GOT3 (cell line): Measurements from ENCODE around the gene PRRC2B.
"Not testable (repeated sequence)": the region's sequence is repeated elsewhere in the genome, so short reads cannot be mapped to it uniquely, and the experiment has no call there.

Source experiments
- DNase-seq: peaks from one replicate; lab custom pipeline; 2025; ENCODE audit warnings: mixed read lengths; lab: John Stamatoyannopoulos, UW

The PRRC2B gene

DNA sequence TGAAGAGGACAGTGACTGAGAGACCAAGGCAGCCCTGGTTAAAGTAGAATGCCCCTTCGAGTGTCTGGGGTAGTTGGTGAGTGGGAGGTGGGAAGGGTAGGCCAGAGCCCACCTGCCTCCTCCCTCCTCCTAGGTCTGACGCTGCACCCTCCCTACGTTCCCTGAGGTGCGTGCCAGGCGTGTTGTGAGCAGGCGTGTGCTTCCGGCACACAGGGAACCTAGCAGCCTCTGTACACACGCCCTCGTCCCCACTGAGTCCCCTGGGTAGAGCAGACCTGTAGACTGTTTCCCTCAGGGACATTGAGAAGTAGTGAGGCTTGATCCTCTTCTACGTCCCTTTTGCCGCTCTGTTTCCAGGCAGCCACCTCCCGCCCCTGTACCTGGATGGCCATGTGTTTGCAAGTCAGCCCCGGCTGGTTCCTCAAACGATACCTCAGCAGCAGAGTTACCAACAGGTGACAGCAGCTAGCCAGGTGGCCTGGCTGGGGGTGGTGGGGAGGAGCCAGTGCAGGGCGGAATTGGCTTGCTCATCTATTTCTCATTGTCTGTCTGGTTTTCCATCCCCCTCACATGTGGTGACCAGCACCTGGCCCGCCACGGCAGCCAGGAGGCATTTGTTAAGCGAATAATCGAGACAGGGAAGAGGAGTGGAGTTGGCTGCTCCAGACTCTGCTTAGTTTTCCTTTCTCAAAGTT is 92.0 kb downstream of the PRRC2B start:
- DNase-seq, result no peak

DNA sequence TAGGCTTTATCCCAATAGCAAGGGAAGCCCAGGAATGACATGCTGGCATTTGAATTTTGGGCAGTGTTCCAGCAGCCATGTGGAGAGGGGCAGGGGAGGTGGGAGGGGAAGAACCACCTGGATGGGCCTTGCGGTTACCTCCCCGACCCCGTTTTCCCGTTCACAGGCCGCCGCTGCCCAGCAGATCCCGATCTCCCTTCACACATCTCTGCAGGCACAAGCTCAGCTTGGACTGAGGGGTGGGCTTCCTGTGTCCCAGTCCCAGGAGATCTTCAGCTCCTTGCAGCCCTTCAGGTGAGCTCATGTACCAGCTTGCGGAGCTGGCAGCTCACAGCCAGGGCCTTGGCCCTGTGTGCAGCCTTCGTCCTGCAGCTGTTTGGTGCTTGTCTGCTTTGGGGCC is 93.1 kb downstream of the PRRC2B start:
- DNase-seq, result no peak

DNA sequence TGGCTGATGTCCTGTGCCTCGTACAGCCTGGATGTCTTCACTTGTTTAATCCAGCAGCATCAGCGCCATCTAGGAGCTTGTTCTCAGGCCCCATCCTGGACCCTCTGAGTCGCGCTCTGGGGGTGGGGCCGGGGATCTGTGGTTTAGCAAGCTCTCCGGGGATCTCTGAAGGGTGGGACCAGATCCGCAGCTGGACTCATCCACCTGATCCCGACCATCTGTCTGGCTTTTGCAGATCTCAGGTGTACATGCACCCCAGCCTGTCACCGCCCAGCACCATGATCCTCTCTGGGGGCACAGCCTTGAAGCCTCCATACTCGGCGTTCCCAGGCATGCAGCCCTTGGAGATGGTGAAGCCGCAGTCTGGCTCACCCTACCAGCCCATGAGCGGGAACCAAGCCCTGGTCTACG is 93.7 kb downstream of the PRRC2B start:
- DNase-seq, result no peak

DNA sequence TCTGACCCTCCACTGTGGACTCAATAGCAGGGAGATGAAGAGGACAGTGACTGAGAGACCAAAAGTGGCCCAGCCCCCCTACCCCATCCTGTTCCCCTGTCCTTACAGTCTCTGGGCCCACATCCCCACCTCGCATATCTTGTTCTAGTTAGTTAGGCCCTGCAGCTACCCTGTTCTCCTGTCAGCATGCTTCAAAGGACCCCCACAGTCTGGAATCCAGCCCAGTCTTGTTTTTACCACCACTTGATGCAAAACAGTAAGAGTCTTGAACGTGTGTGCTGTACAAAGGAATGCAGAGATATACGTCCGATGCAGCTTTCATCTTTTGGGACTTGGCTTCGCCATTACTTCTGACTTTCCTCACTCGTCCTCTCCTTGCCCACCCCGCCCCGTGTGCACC is 96.6 kb downstream of the PRRC2B start:
- no peak for DNase-seq

DNA sequence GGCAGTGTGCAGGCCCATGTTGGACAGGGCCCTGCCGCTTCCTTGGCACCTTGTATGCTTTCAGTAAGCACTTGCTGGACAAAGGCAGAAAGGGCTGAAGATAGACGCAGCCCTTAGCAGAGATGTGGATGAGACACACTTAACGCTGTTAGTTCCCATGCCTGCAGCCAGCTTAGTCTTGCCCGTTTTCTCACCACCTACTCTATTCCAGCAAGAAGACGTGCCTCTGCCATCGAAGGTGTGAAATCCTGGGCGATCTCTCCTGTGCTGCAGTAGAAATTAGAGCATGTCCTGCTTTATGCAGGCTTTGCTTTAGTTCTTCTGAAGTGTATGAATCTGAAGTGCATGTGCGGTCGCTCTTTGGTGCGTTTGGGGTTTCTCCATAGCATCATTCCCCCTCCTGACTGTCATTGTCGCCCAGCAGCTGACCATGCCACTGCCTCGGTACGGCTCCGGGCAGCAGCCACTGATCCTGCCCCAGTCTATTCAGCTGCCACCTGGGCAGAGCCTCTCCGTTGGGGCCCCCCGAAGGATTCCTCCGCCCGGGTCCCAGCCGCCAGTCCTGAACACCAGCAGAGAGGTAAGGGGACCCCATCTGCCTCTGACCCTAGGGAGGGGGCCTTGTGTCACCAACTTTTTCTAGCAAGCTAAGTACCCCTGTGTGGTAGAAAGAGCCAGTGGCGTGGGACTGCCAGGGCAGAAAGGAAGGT is 97.3 kb downstream of the PRRC2B start:
- no peak for DNase-seq

DNA sequence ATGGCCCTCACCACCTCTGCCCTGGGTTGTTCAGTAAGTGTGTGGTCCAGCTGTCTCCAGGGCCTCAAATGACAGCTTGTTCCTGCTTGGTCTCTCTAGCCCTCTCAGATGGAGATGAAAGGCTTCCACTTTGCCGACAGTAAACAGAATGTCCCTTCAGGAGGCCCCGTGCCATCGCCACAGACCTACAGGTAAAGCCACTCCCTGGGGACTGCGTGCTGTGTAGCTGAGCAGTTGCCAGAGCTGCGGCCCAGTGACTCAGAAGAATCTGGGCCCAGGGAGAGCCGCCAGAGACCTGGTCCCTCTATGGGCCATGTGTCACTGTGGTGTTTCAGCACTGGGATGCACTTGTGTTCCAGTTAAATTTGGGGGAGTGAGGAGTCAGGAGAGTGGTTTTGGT is 98.2 kb downstream of the PRRC2B start:
- DNase-seq, result no peak

DNA sequence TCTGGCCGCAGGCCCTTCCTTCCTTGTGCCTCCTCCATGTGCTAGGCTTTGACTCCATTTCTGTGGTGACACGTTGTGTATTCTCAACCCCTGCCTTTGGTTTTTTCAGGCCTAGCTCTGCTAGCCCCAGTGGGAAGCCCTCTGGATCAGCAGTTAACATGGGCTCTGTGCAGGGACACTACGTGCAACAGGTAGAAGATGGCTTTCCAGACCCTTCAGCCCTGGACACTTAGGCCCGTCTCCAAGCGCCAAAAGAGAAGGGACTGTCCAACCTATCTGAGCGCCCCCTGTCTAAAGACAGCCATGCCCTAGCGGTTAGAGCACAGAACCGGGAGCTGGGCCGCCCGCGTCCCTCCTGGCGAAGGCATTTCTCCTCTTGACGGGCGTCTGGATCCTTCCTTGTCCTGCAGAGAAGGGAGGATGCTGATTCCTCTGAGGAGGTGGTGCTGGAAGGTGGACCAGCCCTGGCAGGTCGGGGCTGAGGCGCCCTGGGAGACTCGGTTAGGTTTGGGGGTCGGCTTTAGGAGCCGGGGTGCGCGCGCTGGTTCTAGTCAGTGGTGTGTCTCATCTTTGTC is 100.5 kb downstream of the PRRC2B start:
- DNase-seq, result no peak

DNA sequence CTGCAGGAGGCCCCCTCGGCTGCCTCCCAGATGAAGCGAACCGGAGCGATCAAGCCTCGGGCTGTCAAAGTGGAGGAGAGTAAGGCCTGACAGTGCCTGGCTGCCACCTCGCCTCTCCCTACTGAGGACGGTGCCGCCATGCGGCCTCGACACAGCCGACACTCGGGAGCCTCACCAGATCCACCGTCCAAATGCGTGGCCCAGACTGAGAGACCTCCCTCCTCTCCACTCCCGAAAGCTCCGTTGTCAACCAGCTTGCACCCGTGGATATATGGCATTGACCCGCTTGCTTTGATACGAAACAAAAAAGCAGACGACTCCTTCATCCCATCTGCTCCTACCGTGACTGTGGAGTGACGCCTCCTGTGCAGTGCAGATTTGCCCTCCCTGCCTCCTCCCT is 101.9 kb downstream of the PRRC2B start:
- no peak for DNase-seq

DNA sequence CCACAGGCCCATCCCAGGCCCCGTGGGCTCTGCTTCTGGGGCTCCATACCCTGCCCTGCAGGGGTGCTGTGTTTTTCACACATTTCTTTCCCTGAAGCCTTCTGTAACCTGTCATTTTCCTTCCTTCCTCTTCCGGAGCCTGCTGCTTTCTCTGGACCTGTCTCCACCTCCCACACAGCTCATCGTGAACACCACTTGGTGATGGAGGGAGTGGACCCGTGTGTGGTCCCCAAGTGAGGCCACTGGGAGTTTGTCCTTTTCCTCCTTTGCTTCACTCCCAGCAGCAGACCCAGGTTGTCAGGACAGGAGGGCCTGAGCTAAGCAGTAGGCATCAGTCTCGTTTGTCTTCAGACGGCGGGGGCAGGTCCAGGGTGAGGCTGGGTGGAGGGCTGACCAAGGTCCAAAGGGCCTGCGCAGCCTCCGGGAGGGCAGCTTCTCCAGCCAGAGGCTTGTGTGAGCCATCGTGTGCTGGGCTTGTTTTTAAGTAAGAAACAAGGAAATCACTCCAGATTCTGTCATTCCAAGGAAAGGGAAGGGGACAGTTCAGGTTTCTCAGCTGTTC is 103.0 kb downstream of the PRRC2B start:
- DNase-seq, result no peak

DNA sequence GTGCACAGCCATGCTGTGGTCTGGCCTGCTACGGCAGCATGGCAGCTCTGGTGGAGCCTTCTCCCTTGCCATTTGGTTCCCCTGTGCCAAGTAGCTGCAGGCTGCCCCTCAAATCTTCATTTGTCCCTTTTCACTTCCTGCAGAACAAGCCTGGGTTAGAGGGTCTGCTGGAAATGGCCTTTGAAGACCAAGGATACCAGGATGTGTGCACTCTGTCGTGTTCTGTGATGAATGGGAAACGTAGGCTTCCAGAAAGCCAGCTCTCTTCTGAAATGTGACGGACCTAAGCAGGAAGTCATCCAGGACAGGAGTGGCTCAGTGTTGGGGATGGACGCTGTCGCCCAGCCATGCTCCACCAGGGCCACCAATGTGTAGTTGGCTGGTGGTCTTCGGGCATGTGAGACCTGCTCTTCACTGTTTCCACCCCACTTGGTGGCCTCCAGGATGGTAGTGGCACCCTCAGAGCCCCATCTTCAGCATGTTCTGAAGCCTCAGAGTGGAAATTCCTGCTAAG is 105.4 kb downstream of the PRRC2B start:
- no peak for DNase-seq

DNA sequence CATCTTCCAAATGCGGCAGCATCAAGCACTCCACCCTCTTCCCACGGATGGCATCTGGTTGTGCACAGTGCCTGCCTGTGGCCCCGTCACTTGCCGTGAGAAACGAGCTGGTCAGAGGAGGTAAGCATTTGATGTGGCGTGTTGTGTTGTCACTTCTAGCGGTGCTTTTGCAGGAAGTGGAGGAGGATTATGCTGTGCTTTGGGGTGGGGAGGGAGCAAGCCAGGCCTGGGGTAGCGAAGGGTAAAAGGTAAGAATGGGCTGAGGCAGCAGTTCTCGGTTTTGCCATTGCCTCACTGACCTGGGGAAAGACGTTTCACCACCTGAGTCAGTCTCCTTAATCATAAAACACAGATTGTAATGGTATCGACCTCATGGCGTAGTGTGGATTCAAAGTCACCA is 106.5 kb downstream of the PRRC2B start:
- DNase-seq, result no peak

DNA sequence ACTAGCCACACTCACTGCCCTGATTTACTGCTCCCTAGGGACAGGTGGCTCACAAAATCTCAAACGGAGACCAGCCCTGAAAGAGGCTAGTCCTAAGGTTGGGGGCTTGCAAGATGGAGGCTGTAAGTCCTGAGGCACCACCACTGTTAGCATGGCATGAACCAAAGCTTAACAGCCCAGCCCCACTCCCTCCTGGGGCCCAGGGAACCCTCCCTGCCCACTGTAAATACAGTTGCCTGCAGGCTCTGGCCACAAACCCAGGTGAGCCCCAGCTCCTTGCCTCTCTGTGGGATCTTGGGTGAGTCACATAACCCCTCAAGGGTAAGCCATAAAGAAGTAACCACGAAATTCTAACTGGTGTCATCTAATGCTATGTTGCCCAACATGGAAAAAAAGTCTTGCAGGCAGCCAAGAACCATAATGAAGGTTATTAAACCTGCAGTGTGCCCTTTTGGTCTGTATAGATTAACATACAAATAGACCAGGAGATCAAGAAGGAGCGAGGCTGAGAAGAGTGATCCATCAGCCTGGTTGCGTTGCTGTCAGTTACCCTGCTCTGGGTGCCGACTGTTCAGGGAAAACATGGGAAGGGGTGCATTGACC is 107.2 kb downstream of the PRRC2B start:
- peak; percentile 33 for DNase-seq

DNA sequence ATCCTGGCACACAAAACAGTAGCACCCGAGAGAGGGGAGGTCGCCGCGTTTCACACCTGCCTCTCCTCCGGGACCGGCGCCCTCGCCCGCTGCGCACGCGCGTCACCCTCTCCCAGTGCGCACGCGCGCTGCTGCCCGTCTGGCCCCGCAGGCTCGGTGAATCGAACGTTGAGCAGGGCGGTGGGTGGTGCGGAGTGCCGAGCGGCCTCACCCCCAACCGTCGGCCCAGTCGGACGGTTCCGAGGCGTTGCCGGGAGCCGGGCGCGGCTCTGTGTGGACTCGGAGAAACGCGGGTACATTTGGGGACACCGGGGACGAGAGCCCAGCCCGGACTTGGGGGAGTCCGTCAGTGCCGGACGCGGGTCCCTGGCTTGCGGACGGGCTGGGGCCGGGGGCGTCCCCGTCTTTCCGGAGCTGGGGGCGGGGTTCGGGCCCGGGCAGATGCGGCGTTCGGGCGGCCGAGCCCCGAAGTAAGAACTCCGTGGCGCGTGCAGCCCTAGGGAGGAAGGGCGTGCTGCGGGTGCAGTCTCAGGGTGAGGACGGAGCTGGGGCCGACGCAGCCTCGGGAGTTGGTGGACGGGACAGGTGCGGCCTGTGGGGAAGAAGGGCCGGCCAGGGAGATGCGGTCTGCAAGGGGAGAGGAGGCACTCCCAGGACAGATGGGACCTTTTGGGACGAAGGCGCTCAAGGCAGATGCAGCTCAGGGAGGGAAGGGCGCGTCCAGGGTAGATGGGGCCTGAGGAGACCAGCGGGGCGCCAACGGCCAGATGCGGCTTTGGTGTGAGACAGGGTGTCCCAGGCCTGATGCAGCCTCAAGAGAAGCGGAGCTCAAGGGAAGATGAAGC is 109.1 kb downstream of the PRRC2B start, which contains the start of gene POMT1:
Gene POMT1, plus strand, starts transcription at position 138 of the 845 bp plus-strand sequence. CDS start 1,301 bp downstream, outside the sequence.
- DNase-seq, result peak; percentile 53

DNA sequence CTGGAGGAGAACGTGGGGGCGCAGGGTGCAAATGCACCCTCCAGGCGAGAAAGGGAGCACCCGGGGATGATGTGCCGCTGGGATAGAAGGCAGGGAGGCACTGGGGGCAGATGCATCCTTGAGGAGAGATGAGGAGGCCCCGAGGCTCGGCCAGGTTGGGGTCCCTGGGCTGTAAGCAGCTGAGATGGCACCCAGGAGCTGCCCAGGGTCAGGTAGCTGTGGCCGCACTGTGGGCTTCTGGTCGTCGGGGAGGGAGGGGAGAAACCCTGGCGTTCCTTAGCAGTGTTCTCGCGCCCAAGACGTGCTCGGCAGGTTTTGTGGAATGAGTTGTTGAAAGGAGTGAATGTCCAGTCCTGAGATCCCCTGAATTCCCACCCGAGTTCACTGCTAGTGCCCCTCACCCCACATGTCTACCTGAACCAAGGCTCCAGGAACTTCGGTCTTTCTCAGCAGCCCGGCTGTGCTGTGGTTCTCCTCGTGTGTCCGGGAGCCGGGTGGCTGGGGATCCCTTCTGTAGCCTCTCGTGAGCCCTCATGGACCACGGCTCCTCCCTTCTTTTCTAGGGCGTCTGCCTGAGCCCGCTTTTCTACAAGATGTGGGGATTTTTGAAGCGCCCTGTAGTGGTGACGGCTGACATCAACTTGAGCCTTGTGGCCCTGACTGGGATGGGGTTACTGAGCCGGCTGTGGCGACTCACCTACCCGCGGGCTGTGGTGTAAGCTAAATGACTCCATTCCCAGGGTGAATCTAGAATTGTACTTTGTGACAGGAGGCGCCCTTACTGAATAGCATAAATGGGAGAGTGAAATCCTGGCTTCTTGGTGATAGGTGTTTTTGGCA is 110.0 kb downstream of the PRRC2B start:
- peak; percentile 24 for DNase-seq

DNA sequence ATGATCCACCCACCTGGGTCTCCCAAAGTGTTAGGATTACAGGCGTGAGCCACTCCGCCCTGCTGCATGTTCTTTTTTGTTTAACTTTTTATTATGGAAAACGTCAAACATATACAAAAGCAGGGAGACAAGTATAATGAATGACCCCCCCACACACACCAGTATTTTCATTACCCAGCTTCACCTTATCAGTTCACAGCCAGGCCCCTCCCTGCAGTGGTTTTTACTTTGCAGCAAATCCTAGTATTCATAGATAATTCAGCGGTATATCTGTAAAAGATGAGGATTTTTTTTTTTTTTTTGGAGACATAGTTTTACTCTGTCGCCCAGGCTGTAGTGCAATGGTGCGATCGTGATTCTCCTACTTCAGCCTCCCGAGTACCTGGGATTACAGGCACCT is 111.1 kb downstream of the PRRC2B start:
- no peak for DNase-seq

DNA sequence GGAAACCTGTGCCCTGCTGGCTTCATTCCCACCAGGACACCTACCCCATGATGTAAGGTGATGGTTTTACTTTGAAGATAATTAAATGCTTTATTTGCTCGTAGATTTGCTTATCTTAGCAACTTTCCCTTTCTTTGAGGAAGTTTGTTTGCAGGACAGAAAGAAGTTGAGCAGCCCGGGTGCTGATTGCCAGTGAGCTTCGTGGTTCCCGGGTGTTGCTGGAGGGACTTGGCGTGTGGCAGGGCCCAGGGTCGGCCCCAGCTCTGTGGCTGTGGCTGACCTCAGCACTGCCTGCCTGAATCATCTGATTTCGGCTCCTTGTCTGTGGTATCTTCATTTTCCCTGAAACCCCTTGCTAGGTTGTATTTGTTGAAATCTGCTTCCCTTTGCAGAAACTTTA is 117.5 kb downstream of the PRRC2B start:
- DNase-seq, result no peak

DNA sequence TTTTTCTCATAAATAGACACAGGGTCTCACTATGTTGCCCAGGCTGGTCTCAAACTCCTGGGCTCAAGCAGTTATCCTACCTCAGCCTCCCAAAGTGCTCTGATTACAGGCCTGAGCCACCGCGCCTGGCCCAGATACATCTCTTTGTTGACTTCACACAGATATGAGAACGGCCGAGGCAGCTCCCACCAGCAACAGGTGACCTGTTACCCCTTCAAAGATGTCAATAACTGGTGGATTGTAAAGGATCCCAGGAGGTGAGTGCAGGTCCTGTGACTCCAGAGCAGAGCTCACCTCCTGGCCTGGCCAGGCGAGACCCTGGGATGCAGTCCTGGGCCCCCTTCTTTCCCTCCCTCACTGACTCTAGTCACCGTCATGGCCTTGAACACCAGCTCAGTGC is 118.0 kb downstream of the PRRC2B start:
- DNase-seq, result no peak

DNA sequence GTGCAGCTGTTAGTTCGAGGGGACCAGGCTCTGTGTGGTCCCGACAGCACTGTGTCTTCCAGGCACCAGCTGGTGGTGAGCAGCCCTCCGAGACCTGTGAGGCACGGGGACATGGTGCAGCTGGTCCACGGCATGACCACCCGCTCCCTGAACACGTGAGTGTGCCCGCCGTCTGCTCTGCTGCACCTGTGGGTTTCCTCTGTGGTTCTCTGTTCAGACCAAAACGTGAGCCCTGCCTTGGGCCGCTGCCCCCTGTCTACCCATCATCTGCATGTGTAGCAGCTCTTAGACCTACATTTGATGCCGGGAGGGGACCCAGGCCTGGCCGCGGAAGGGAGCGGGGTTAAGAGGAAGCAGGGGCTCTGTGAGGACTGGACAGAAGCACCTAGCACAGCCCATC is 119.3 kb downstream of the PRRC2B start:
- DNase-seq, result no peak

DNA sequence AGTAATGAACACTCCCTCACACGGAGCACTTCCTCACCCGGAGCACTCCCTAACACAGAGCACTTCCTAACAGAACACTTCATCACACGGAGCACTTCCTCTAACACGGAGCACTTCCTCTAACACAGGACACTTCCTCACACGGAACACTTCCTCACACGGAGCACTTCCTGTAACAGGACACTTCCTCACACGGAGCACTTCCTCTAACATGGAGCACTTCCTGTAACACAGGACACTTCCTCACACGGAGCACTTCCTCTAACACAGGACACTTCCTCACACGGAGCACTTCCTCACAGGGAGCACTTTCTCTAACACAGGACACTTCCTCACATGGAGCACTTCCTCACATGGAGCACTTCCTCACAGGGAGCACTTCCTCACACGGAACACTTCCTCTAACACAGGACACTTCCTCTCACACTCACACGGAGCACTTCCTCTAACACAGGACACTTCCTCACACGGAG is 121.7 kb downstream of the PRRC2B start:
- not testable (repeated sequence) for DNase-seq

DNA sequence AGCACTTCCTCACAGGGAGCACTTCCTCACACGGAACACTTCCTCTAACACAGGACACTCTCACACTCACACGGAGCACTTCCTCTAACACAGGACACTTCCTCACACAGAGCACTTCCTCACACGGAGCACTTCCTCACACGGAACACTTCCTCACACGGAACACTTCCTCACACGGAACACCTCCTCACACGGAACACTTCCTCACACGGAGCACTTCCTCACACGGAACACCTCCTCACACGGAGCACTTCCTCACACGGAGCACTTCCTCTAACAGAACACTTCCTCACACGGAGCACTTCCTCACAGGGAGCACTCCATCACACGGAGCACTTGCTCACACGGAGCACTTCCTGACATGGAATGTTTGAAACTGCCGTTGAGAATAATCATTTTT is 122.2 kb downstream of the PRRC2B start:
- no peak for DNase-seq
